DND-41 (cell line): ENCODE measurements around the gene ZER1.

ENCODE experiments used
- EZH2 ChIP-seq: IDR thresholded peaks from 3 replicates; pipeline ENCODE4 v1.6.1; 2012; ENCODE audit warnings: borderline replicate concordance, low read depth, mild to moderate bottlenecking, moderate library complexity, low read length, inconsistent platforms; ENCODE audit not compliant: severe bottlenecking
- TF ChIP-seq, protein P1 (sequence below): IDR thresholded peaks from 2 replicates; pipeline ENCODE4 v1.5.1; 2012; ENCODE audit warnings: borderline replicate concordance, low read length, moderate library complexity, mild to moderate bottlenecking; ENCODE audit not compliant: poor library complexity, severe bottlenecking; ENCODE audit errors: extremely low read depth

DNA sequence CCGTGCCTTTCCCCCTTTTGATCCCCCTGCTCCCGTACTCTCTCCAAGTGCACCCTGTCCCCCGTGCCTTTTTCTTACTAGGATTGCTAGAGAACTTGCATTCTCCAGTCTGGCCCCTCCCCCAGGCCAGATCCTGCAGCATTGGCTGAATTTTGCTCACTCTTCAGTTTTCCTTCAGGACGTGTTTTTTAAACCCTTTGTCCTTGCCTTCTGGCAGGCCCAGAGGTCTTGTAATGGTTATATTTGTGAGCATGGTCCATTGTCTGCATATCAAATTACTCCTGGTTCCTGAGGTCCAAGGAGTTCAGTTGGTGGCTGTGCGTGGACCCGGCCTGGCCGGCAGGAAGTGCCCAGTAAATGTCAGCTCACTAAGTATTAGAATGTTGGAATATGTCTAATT lies 15.9 kb upstream of the ZER1 start:
- TF ChIP-seq, protein P1, sequence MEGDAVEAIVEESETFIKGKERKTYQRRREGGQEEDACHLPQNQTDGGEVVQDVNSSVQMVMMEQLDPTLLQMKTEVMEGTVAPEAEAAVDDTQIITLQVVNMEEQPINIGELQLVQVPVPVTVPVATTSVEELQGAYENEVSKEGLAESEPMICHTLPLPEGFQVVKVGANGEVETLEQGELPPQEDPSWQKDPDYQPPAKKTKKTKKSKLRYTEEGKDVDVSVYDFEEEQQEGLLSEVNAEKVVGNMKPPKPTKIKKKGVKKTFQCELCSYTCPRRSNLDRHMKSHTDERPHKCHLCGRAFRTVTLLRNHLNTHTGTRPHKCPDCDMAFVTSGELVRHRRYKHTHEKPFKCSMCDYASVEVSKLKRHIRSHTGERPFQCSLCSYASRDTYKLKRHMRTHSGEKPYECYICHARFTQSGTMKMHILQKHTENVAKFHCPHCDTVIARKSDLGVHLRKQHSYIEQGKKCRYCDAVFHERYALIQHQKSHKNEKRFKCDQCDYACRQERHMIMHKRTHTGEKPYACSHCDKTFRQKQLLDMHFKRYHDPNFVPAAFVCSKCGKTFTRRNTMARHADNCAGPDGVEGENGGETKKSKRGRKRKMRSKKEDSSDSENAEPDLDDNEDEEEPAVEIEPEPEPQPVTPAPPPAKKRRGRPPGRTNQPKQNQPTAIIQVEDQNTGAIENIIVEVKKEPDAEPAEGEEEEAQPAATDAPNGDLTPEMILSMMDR, result no peak
- TF ChIP-seq EZH2, result no peak
